GM12878 (cell line): ENCODE results near the gene MTX1. TPM values are rescaled to one million over a fixed set of nuclear protein-coding genes. Genes with fewer than 3 reads are reported as not detected.
A peak's percentile ranks its signal among the peaks of the same experiment; 100 is the strongest.

Experiments used
- ATAC-seq: fragments of 200-7000 bp; cut with Tn5 transposase; 3 replicates; pipeline ENCODE4 v1.9.1; 2020; ENCODE audit warnings: mild to moderate bottlenecking, moderate library complexity
- BruUV-seq: library from RNA; stranded (reverse); fragments of 400-500 nt; replicated peaks from 2 replicates; lab custom pipeline; 2021; lab: Mats Ljungman, UMichigan
- CTCF ChIA-PET: fragments of 300-600 bp; sonication (Branson Sonifier 250); formaldehyde crosslinking; extraction: SDS; loops from one replicate; lab custom pipeline; 2021; ENCODE audit warnings: inconsistent platforms; lab: Yijun Ruan, JAX
- POLR2A ChIA-PET: fragments of 350-600 bp; formaldehyde crosslinking; extraction: SDS; loops from one replicate; lab custom pipeline; 2021; ENCODE audit warnings: inconsistent platforms; lab: Charles Lee
- RAD21 ChIA-PET: fragments of 300-600 bp; sonication (Branson Sonifier 250); formaldehyde crosslinking; loops from one replicate; lab custom pipeline; 2023; ENCODE audit warnings: antibody characterized with exemption; ENCODE audit not compliant: unreplicated experiment; lab: Charles Lee
- SMC1A ChIA-PET: fragments of 300-600 bp; sonication (Branson Sonifier 250); formaldehyde crosslinking; loops from one replicate; lab custom pipeline; 2023; ENCODE audit not compliant: unreplicated experiment, uncharacterized antibody; lab: Charles Lee
- DNase-seq: peaks from one replicate; pipeline ENCODE4 v3.0.0-alpha.2; 2011; ENCODE audit warnings: low read depth, low spot score
- FAIRE-seq: peaks from 3 replicates; lab custom pipeline; 2011; peaks lifted over from hg19 to GRCh38; lab: Jason Lieb, UNC
- H2AFZ ChIP-seq: 2 replicates; pipeline ENCODE4 v1.6.0; 2011; ENCODE audit warnings: low read depth, low read length, control low read depth; ENCODE audit not compliant: control insufficient read depth
- H3K27ac ChIP-seq: 2 replicates; pipeline ENCODE4 v1.5.1; 2011; ENCODE audit warnings: control low read depth; ENCODE audit not compliant: control insufficient read depth, insufficient read depth
- H3K27me3 ChIP-seq, 2 experiments: replicated peaks in 1 of 2; 2 replicates each; pipeline versions ENCODE4 v1.6.0 to v1.6.1; 2011; ENCODE audit warnings: low read length in 1 of 2; ENCODE audit not compliant: control insufficient read depth in 2 of 2, insufficient read depth in 2 of 2
- H3K36me3 ChIP-seq, 2 experiments: 2 replicates each; pipeline ENCODE4 v1.5.1; 2011; ENCODE audit warnings: low read length in 1 of 2; ENCODE audit not compliant: control insufficient read depth in 2 of 2, insufficient read depth in 2 of 2
- H3K4me1 ChIP-seq: 2 replicates; pipeline ENCODE4 v1.6.1; 2011; ENCODE audit warnings: mild to moderate bottlenecking, low read length, moderate library complexity, mixed read lengths; ENCODE audit not compliant: control insufficient read depth, insufficient read depth
- H3K4me2 ChIP-seq: 2 replicates; pipeline ENCODE4 v1.6.0; 2011; ENCODE audit warnings: control low read depth; ENCODE audit not compliant: control insufficient read depth, insufficient read depth
- H3K4me3 ChIP-seq: fragments of 200-600 bp; sonication (generic); 2 replicates; pipeline ENCODE4 v1.5.1; 2016
- H3K79me2 ChIP-seq: 2 replicates; pipeline ENCODE4 v1.6.0; 2011; ENCODE audit warnings: low read length; ENCODE audit not compliant: control insufficient read depth, insufficient read depth
- H3K9ac ChIP-seq: 2 replicates; pipeline ENCODE4 v1.8.0; 2011; ENCODE audit warnings: low read length, control low read depth, mixed read lengths; ENCODE audit not compliant: control insufficient read depth, insufficient read depth
- H3K9me3 ChIP-seq: replicated peaks from 3 replicates; pipeline ENCODE4 v1.5.1; 2011; ENCODE audit warnings: mild to moderate bottlenecking, low read length; ENCODE audit not compliant: control insufficient read depth, insufficient read depth
- H4K20me1 ChIP-seq: 2 replicates; pipeline ENCODE4 v1.6.0; 2011; ENCODE audit not compliant: control insufficient read depth, insufficient read depth
- BRCA1 ChIP-seq: IDR thresholded peaks from 2 replicates; pipeline ENCODE4 v1.6.1; 2011; ENCODE audit warnings: low read depth, low read length, improper control_type of control experiment
- CHD1 ChIP-seq: IDR thresholded peaks from 2 replicates; pipeline ENCODE4 v1.6.1; 2012; ENCODE audit warnings: low read depth, low read length, improper control_type of control experiment
- EED ChIP-seq: sonication (generic); IDR thresholded peaks from 2 replicates; pipeline ENCODE4 v1.6.1; 2016; ENCODE audit warnings: antibody characterized with exemption, low read depth
- EGR1 ChIP-seq, 2 experiments: IDR thresholded peaks; 1 replicate in 1 of 2; 2 replicates in 1 of 2; pipeline ENCODE4 v1.6.1; 2011 to 2012; ENCODE audit warnings: low read depth in 2 of 2, low read length in 2 of 2, borderline replicate concordance in 1 of 2, mild to moderate bottlenecking in 1 of 2, moderate library complexity in 1 of 2
- HCFC1 ChIP-seq: fragments of 150-350 bp; IDR thresholded peaks from 2 replicates; pipeline ENCODE4 v1.6.1; 2014; ENCODE audit warnings: low read length
- IKZF2 ChIP-seq, 2 experiments: fragments of 450-650 bp; IDR thresholded peaks; 2 replicates each; pipeline ENCODE4 v1.6.1; 2017; ENCODE audit warnings: mild to moderate bottlenecking in 2 of 2, moderate library complexity in 2 of 2
- JUNB ChIP-seq: IDR thresholded peaks from 2 replicates; pipeline ENCODE4 v1.6.1; 2016; ENCODE audit warnings: antibody characterized with exemption, mild to moderate bottlenecking
- MEF2B ChIP-seq: fragments of 450-650 bp; IDR thresholded peaks from 2 replicates; pipeline ENCODE4 v1.6.1; 2018; ENCODE audit warnings: mild to moderate bottlenecking, moderate library complexity; ENCODE audit not compliant: partially characterized antibody, poor library complexity, severe bottlenecking
- TCF12 ChIP-seq: IDR thresholded peaks from 2 replicates; pipeline ENCODE4 v1.6.1; 2011; ENCODE audit warnings: low read depth, mild to moderate bottlenecking, low read length
- TCF3 ChIP-seq: IDR thresholded peaks from 2 replicates; pipeline ENCODE4 v1.6.1; 2012; ENCODE audit warnings: low read depth, mild to moderate bottlenecking, low read length, borderline replicate concordance; ENCODE audit not compliant: insufficient read depth
- ZNF207 ChIP-seq: fragments of 450-650 bp; IDR thresholded peaks from 2 replicates; pipeline ENCODE4 v1.6.1; 2014; ENCODE audit warnings: antibody characterized with exemption, mild to moderate bottlenecking, borderline replicate concordance
- WGBS: methylation state at CpG from one replicate; pipeline ENCODE4 v1.1.6; 2016; ENCODE audit warnings: low lambda C conversion rate; ENCODE audit not compliant: insufficient replicate concordance, insufficient coverage; ENCODE audit errors: missing lambda C conversion rate; 5-methylcytosine and 5-hydroxymethylcytosine counted together
- in situ Hi-C: fragments of 300-500 bp; cut with MboI; formaldehyde crosslinking; loops from 9 replicates; pipeline ENCODE4 v1.14.3; 2018; ENCODE audit warnings: mixed read lengths
- intact Hi-C: fragments of 100-400 bp; cut with micrococcal nuclease; formaldehyde crosslinking; loops from one replicate; pipeline ENCODE4 v1.14.2; 2022; ENCODE audit not compliant: unreplicated experiment
- polyA plus RNA-seq, 11 experiments: library from polyadenylated mRNA; depleted of rRNA in 4 of 11; unstranded in 6 of 11; stranded (reverse) in 5 of 11; fragments of >200 nt; fragmentation: Nextera tagmentation in 4 of 11; fragmentation: Illumina TruSeq in 1 of 11; extraction: Ambion mirVana in 4 of 11; extraction: Trizol in 1 of 11; gene quantifications; 1 replicate in 1 of 11; 2 replicates in 10 of 11; pipeline versions ENCODE4 v1.2.1 to v1.2.3, GENCODE V29; 2011 to 2016; ENCODE audit warnings: inconsistent platforms in 2 of 11, missing spikeins in 2 of 11, low read depth in 1 of 11
- total RNA-seq, 4 experiments: library from RNA; depleted of rRNA in 3 of 4; stranded (reverse); fragments of >200 nt in 3 of 4; fragmentation: Illumina TruSeq in 1 of 4; extraction: Trizol in 1 of 4; gene quantifications; 2 replicates each; pipeline versions ENCODE4 v1.2.1 to v1.2.3, GENCODE V29; 2013 to 2021
- TF ChIP-seq, protein P1 (sequence below), 3 experiments: IDR thresholded peaks in 2 of 3; conservative IDR thresholded peaks in 1 of 3; 2 replicates each; pipeline ENCODE4 v1.5.1; 2011; ENCODE audit warnings: low read depth in 3 of 3, low read length in 3 of 3, mild to moderate bottlenecking in 3 of 3, control low read depth in 2 of 3, moderate library complexity in 2 of 3, inconsistent platforms in 1 of 3, mixed read lengths in 1 of 3; ENCODE audit not compliant: control insufficient read depth in 2 of 3, insufficient read depth in 1 of 3; ENCODE audit errors: extremely low read depth in 1 of 3
- TF ChIP-seq, protein P2 (sequence below): IDR thresholded peaks from 2 replicates; pipeline ENCODE4 v1.6.1; 2012; ENCODE audit warnings: low read depth, low read length, improper control_type of control experiment
- TF ChIP-seq, protein P3 (sequence below): fragments of 450-650 bp; IDR thresholded peaks from 2 replicates; pipeline ENCODE4 v1.6.1; 2017; ENCODE audit warnings: mild to moderate bottlenecking, low read depth, inconsistent platforms; ENCODE audit not compliant: poor library complexity, severe bottlenecking
- TF ChIP-seq, protein P4 (sequence below): fragments of 450-650 bp; IDR thresholded peaks from 2 replicates; pipeline ENCODE4 v1.6.1; 2016; ENCODE audit warnings: mild to moderate bottlenecking
- TF ChIP-seq, protein P5 (sequence below): IDR thresholded peaks from 2 replicates; pipeline ENCODE4 v1.6.1; 2011; ENCODE audit warnings: borderline replicate concordance, low read depth, mild to moderate bottlenecking, moderate library complexity, low read length; ENCODE audit not compliant: insufficient read depth, poor library complexity, severe bottlenecking

Gene MTX1
- total and polyA plus RNA-seq, 10 of the 15 experiments (the other 5 are each of a cell fraction or from before 2014, with no cell fraction given) = 15.8 to 92.0 (median 49.1) TPM

DNA sequence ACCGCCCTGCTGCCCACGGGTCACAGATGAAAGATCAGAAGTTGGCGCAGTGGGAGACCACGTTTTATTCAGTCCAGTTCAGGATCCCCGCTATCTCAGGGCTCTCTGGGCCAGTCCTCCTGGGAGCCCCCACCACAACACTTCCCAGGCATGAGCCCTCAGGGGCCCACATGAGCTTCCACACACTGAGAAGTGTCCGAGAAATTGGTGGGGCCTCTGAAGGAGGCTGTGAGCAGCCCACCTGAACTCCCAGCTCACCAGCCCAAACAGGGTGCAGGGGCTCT lies 22.8 kb upstream of the MTX1 start:
- Histone ChIP-seq H3K27ac (peak overlapping the region; percentile 72), H3K27me3 (no peaks in the 10 kb centered on the region), H3K4me3 (no peak overlapping the region), H3K79me2 (no peaks in the 10 kb centered on the region), H3K9me3 (no peaks in the 10 kb centered on the region), H3K4me2 (peak overlapping the region; percentile 86), H2AFZ (peak overlapping the region; percentile 90), H3K36me3 (no peaks in the 10 kb centered on the region), H4K20me1 (no peaks in the 10 kb centered on the region), H3K9ac (peak overlapping the region; percentile 72), H3K4me1 (peaks cover 21% of the 10 kb centered on the region)
- WGBS = 4% methylated on average over 6 of the region's 6 CpGs
- in situ Hi-C loops (no loop called here), intact Hi-C loops (no loop called here)
- no peak; the same call in 2 of the 3 replicates for ATAC-seq
- SMC1A ChIA-PET = interaction anchor here (1.0 to 2.6 kb wide), 5 partner anchors 8 to 39 kb away, joined by 3 to 17 read pairs (median 12); partner anchors contain the start of gene KRTCAP2
- POLR2A ChIA-PET = interaction anchor here (1.4 to 2.8 kb wide), 6 partner anchors 8 to 42 kb away, joined by 4 to 23 read pairs (median 8); partner anchors contain the start of gene KRTCAP2
- DNase-seq = no peak
- CTCF ChIA-PET = interaction anchor here (1.0 to 2.9 kb wide), 8 partner anchors 8 to 101 kb away, joined by 4 to 63 read pairs (median 8); partner anchors contain the start of genes KRTCAP2 and TRIM46
- BruUV-seq = no TSS peak
- FAIRE-seq = no peak
- RAD21 ChIA-PET = interaction anchor here (1.0 to 1.9 kb wide), 8 partner anchors 8 to 41 kb away, joined by 3 to 13 read pairs (median 6); partner anchors contain the start of gene KRTCAP2
- TF ChIP-seq, protein P1, sequence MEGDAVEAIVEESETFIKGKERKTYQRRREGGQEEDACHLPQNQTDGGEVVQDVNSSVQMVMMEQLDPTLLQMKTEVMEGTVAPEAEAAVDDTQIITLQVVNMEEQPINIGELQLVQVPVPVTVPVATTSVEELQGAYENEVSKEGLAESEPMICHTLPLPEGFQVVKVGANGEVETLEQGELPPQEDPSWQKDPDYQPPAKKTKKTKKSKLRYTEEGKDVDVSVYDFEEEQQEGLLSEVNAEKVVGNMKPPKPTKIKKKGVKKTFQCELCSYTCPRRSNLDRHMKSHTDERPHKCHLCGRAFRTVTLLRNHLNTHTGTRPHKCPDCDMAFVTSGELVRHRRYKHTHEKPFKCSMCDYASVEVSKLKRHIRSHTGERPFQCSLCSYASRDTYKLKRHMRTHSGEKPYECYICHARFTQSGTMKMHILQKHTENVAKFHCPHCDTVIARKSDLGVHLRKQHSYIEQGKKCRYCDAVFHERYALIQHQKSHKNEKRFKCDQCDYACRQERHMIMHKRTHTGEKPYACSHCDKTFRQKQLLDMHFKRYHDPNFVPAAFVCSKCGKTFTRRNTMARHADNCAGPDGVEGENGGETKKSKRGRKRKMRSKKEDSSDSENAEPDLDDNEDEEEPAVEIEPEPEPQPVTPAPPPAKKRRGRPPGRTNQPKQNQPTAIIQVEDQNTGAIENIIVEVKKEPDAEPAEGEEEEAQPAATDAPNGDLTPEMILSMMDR (IDR thresholded peaks at IDR 0.05 in 2 of 3, conservative IDR thresholded peaks at IDR 0.05 in 1 of 3; ENCODE audit: control insufficient read depth in 2 of 3, extremely low read depth in 1 of 3, insufficient read depth in 1 of 3, low read depth in 3 of 3, low read length in 3 of 3) = no peak
- TF ChIP-seq TCF3 (no peak), CHD1 (no peak), ZNF207 (no peak), TCF12 (no peak), EED (no peak), IKZF2 (IDR thresholded peaks at IDR 0.05) (peak in 1 of 2 experiments; percentile 7; a peak in 1 of 4 replicates), EGR1 (IDR thresholded peaks at IDR 0.05; ENCODE audit: borderline replicate concordance in 1 of 2, low read depth in 2 of 2, low read length in 2 of 2) (no peak), HCFC1 (0 out of 2 replicates have a peak, but pooled peaks have one; percentile 3), JUNB (no peak), BRCA1 (no peak), MEF2B (peak; percentile 10)
- TF ChIP-seq, protein P2, sequence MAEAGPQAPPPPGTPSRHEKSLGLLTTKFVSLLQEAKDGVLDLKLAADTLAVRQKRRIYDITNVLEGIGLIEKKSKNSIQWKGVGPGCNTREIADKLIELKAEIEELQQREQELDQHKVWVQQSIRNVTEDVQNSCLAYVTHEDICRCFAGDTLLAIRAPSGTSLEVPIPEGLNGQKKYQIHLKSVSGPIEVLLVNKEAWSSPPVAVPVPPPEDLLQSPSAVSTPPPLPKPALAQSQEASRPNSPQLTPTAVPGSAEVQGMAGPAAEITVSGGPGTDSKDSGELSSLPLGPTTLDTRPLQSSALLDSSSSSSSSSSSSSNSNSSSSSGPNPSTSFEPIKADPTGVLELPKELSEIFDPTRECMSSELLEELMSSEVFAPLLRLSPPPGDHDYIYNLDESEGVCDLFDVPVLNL = no peak
- TF ChIP-seq, protein P3, sequence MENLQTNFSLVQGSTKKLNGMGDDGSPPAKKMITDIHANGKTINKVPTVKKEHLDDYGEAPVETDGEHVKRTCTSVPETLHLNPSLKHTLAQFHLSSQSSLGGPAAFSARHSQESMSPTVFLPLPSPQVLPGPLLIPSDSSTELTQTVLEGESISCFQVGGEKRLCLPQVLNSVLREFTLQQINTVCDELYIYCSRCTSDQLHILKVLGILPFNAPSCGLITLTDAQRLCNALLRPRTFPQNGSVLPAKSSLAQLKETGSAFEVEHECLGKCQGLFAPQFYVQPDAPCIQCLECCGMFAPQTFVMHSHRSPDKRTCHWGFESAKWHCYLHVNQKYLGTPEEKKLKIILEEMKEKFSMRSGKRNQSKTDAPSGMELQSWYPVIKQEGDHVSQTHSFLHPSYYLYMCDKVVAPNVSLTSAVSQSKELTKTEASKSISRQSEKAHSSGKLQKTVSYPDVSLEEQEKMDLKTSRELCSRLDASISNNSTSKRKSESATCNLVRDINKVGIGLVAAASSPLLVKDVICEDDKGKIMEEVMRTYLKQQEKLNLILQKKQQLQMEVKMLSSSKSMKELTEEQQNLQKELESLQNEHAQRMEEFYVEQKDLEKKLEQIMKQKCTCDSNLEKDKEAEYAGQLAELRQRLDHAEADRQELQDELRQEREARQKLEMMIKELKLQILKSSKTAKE = no peak
- TF ChIP-seq, protein P4, sequence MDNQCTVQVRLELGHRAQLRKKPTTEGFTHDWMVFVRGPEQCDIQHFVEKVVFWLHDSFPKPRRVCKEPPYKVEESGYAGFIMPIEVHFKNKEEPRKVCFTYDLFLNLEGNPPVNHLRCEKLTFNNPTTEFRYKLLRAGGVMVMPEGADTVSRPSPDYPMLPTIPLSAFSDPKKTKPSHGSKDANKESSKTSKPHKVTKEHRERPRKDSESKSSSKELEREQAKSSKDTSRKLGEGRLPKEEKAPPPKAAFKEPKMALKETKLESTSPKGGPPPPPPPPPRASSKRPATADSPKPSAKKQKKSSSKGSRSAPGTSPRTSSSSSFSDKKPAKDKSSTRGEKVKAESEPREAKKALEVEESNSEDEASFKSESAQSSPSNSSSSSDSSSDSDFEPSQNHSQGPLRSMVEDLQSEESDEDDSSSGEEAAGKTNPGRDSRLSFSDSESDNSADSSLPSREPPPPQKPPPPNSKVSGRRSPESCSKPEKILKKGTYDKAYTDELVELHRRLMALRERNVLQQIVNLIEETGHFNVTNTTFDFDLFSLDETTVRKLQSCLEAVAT = no peak
- TF ChIP-seq, protein P5, sequence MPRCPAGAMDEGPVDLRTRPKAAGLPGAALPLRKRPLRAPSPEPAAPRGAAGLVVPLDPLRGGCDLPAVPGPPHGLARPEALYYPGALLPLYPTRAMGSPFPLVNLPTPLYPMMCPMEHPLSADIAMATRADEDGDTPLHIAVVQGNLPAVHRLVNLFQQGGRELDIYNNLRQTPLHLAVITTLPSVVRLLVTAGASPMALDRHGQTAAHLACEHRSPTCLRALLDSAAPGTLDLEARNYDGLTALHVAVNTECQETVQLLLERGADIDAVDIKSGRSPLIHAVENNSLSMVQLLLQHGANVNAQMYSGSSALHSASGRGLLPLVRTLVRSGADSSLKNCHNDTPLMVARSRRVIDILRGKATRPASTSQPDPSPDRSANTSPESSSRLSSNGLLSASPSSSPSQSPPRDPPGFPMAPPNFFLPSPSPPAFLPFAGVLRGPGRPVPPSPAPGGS = no peak
